ENCODE results near the gene MRPL12. TPM values are rescaled to one million over a fixed set of nuclear protein-coding genes. Genes with fewer than 3 reads are reported as not detected.

Gene MRPL12
- total and polyA plus RNA-seq, 2 donors from 2014 or later: 52.4 to 251 TPM

- Histone ChIP-seq H3K36me3 (ENCODE audit: control insufficient read depth in 2 of 3, insufficient read depth in 3 of 3, low read length in 3 of 3) (peaks cover 0 to 49% (median 31%) of the 10 kb centered on the region in 3 donors), H3K9me3 (ENCODE audit: control insufficient read depth in 2 of 3, insufficient read depth in 1 of 3, low read length in 3 of 3) (no peaks in the 10 kb centered on the region), H3K4me1 (ENCODE audit: control insufficient read depth in 2 of 3, insufficient read depth in 2 of 3, low read depth in 1 of 3, low read length in 3 of 3) (no peaks in the 10 kb centered on the region), H3K27ac (ENCODE audit: low read depth in 2 of 2, low read length in 2 of 2) (no peak overlapping the region), H3K4me3 (ENCODE audit: low read length in 3 of 3) (no peak overlapping the region), H3K9ac (ENCODE audit: low read length in 3 of 3) (no peak overlapping the region), H3K27me3 (ENCODE audit: control insufficient read depth, insufficient read depth, low read length) (no peaks in the 10 kb centered on the region)
- intact Hi-C loops (cut with DNase I): no loop called here
- DNase-seq (no peak), FAIRE-seq (no peak)
- TF ChIP-seq CTCF (IDR thresholded peaks at IDR 0.05; ENCODE audit: borderline replicate concordance, extremely low read depth, insufficient read depth): no peak
These were observed 11.6 kb upstream of the MRPL12 start for GRCh38 chr17:81691608-81692007.

GRCh38 chr17:81693509-81694210 lies 9.5 kb upstream of the MRPL12 start:
- Histone ChIP-seq H3K4me3 (ENCODE audit: low read length in 3 of 3) (no peak overlapping the region), H3K27ac (ENCODE audit: low read depth in 2 of 2, low read length in 2 of 2) (no peak overlapping the region), H3K9ac (ENCODE audit: low read length in 3 of 3) (no peak overlapping the region), H3K27me3 (ENCODE audit: control insufficient read depth, insufficient read depth, low read length) (no peaks in the 10 kb centered on the region), H3K36me3 (ENCODE audit: control insufficient read depth in 2 of 3, insufficient read depth in 3 of 3, low read length in 3 of 3) (peaks cover 0 to 55% (median 24%) of the 10 kb centered on the region in 3 donors), H3K9me3 (ENCODE audit: control insufficient read depth in 2 of 3, insufficient read depth in 1 of 3, low read length in 3 of 3) (no peaks in the 10 kb centered on the region), H3K4me1 (ENCODE audit: control insufficient read depth in 2 of 3, insufficient read depth in 2 of 3, low read depth in 1 of 3, low read length in 3 of 3) (no peaks in the 10 kb centered on the region)
- no peak for TF ChIP-seq CTCF (IDR thresholded peaks at IDR 0.05; ENCODE audit: borderline replicate concordance, extremely low read depth, insufficient read depth)
- FAIRE-seq (no peak), DNase-seq (no peak)
- intact Hi-C loops (cut with DNase I): no loop called here

- no peak for DNase-seq
- no peak overlapping the region for H3K9ac ChIP-seq (ENCODE audit: low read length in 3 of 3)
- TF ChIP-seq CTCF (IDR thresholded peaks at IDR 0.05; ENCODE audit: borderline replicate concordance, extremely low read depth, insufficient read depth): no peak
- no peak for FAIRE-seq
- no peaks in the 10 kb centered on the region for H3K27me3 ChIP-seq (ENCODE audit: control insufficient read depth, insufficient read depth, low read length)
- H3K36me3 ChIP-seq (ENCODE audit: control insufficient read depth in 2 of 3, insufficient read depth in 3 of 3, low read length in 3 of 3): peaks cover 0 to 51% (median 18%) of the 10 kb centered on the region in 3 donors
- H3K9me3 ChIP-seq (ENCODE audit: control insufficient read depth in 2 of 3, insufficient read depth in 1 of 3, low read length in 3 of 3): no peaks in the 10 kb centered on the region
- intact Hi-C loops (cut with DNase I): no loop called here
- H3K4me1 ChIP-seq (ENCODE audit: control insufficient read depth in 2 of 3, insufficient read depth in 2 of 3, low read depth in 1 of 3, low read length in 3 of 3): no peaks in the 10 kb centered on the region
- H3K27ac ChIP-seq (ENCODE audit: low read depth in 2 of 2, low read length in 2 of 2): no peak overlapping the region
- H3K4me3 ChIP-seq (ENCODE audit: low read length in 3 of 3): no peak overlapping the region
These were observed 8.4 kb upstream of the MRPL12 start for GRCh38 chr17:81694810-81695209.
